ENCODE results near the gene COQ2. TPM values are rescaled to one million over a fixed set of nuclear protein-coding genes. Genes with fewer than 3 reads are reported as not detected.
"Not testable (repeated sequence)": the region's sequence is repeated elsewhere in the genome, so short reads cannot be mapped to it uniquely, and the experiment has no call there.

The COQ2 gene
- total RNA-seq, 1 experiment from 2014 or later, result 23.8 TPM

GRCh38 chr4:83281307-83281706 lies 3.3 kb downstream of the COQ2 start:
- peak; percentile 4 for DNase-seq
- H3F3A ChIP-seq (ENCODE audit: low read length, unreplicated experiment), result no peaks in the 10 kb centered on the region
- no peak overlapping the region for H2AFZ ChIP-seq (ENCODE audit: low read length)
- POLR2A ChIA-PET (ENCODE audit: unreplicated experiment), result no interaction called here
- H3K27me3 ChIP-seq (ENCODE audit: low read length), result no peaks in the 10 kb centered on the region
- BruUV-seq (replicated peaks), result no TSS peak
- ATAC-seq, result no peak
- peaks cover 27% of the 10 kb centered on the region for H3K4me1 ChIP-seq (ENCODE audit: insufficient read depth, low read length)
- CTCF ChIA-PET, result interaction anchor here (0.7 to 1.3 kb wide), 3 partner anchors 76 to 210 kb away, joined by 3 read pairs; no protein-coding TSS in a partner anchor
- TF ChIP-seq CTCF (conservative IDR thresholded peaks at IDR 0.05; ENCODE audit: low read depth, low read length), result no peak
- TF ChIP-seq EZH2phosphoT487 (IDR thresholded peaks at IDR 0.05; ENCODE audit: borderline replicate concordance, low read length), result no peak
- no peak for TF ChIP-seq EZH2 (IDR thresholded peaks at IDR 0.05; ENCODE audit: low read length, unreplicated experiment)
- peak overlapping the region; percentile 44; the same call in 1 of the 2 replicates for H3K4me3 ChIP-seq (ENCODE audit: low read length)
- H3K36me3 ChIP-seq (ENCODE audit: low read depth, low read length), result peaks cover 7% of the 10 kb centered on the region; the same call in 1 of the 2 replicates
- H4K20me1 ChIP-seq (ENCODE audit: low read length), result no peaks in the 10 kb centered on the region
- no peak overlapping the region for H3K9ac ChIP-seq (ENCODE audit: low read length)
- intact Hi-C loops (cut with micrococcal nuclease), result loop anchor here (5.0 kb wide), 1 partner anchor 361 kb away; no protein-coding TSS in a partner anchor
- H3K9me2 ChIP-seq (replicated peaks; ENCODE audit: low read length), result no peaks in the 10 kb centered on the region
- peak overlapping the region; percentile 83 for H3K4me2 ChIP-seq (ENCODE audit: low read length)
- no peaks in the 10 kb centered on the region for H3K9me3 ChIP-seq (ENCODE audit: low read length)
- no peak overlapping the region for H3K27ac ChIP-seq (ENCODE audit: low read length)
- peaks cover 43% of the 10 kb centered on the region for H3K79me2 ChIP-seq (ENCODE audit: low read length)

DNA sequence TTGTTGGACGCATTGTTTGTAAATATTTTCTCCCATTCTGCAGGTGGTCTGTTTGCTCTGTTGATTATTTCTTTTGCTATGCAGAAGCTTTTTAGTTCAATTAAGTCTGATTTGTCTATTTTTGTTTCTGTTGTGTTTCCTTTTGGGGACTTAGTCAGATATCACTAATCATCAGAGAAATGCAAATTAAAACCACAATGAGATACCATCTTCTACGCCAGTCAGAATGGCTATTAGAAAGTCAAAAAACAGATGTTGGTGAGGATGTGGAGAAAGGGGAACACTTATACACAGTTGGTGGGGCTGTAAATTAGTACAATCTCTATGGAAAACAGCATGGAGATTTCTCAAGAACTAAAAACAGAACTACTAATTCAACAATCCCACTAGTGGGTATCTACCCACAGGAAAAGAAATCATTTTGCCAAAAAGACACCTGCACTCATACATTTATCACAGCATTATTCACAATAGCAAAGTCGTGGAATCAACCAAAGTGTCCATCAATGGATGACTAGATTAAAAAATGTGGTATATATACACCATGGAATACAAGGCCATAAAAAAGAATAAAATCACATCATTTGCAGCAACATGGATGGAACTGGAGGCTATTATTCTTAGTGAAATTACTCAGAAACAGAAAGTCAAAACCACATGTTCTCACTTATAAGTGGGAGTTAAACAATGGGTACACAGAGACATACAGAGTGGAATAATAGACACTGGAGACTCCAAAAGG lies 8.1 kb downstream of the COQ2 start:
- Histone ChIP-seq H3K9ac (ENCODE audit: low read length) (no peak overlapping the region), H3K4me2 (ENCODE audit: low read length) (no peak overlapping the region), H3K9me3 (ENCODE audit: low read length) (no peaks in the 10 kb centered on the region), H3K4me1 (ENCODE audit: insufficient read depth, low read length) (peaks cover 2% of the 10 kb centered on the region), H3K9me2 (replicated peaks; ENCODE audit: low read length) (no peaks in the 10 kb centered on the region), H4K20me1 (ENCODE audit: low read length) (no peaks in the 10 kb centered on the region), H3F3A (ENCODE audit: low read length, unreplicated experiment) (no peaks in the 10 kb centered on the region), H3K27ac (ENCODE audit: low read length) (no peak overlapping the region), H3K36me3 (ENCODE audit: low read depth, low read length) (peaks cover 18% of the 10 kb centered on the region; the same call in 1 of the 2 replicates), H3K79me2 (ENCODE audit: low read length) (peaks cover 17% of the 10 kb centered on the region), H3K27me3 (ENCODE audit: low read length) (no peaks in the 10 kb centered on the region), H3K4me3 (ENCODE audit: low read length) (no peak overlapping the region), H2AFZ (ENCODE audit: low read length) (no peak overlapping the region)
- DNase-seq (no peak), ATAC-seq (no peak)
- no TSS peak for BruUV-seq (replicated peaks)
- TF ChIP-seq CTCF (conservative IDR thresholded peaks at IDR 0.05; ENCODE audit: low read depth, low read length) (no peak), EZH2 (IDR thresholded peaks at IDR 0.05; ENCODE audit: low read length, unreplicated experiment) (no peak), EZH2phosphoT487 (IDR thresholded peaks at IDR 0.05; ENCODE audit: borderline replicate concordance, low read length) (no peak)
- CTCF ChIA-PET, result no interaction called here
- intact Hi-C loops (cut with micrococcal nuclease), result no loop called here
- POLR2A ChIA-PET (ENCODE audit: unreplicated experiment), result no interaction called here

DNA sequence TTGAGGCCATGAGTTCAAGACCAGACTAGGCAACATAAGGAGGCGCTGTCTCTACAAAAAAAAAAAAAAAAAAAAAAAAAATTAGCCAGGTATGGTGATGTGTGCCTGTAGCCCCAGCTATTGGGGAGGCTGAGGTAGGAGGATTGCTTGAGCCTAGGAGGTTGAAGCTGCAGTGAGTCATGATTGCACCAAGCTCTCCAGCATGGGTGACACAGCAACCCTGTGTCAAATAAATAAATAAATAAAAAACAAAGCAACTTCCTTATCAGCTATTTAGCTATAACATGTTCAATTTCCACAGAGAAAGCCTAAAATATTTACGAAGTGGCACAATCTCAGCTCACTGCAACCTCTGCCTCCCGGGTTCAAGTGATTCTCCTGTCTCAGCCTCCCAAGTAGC lies 10.7 kb downstream of the COQ2 start:
- H2AFZ ChIP-seq (ENCODE audit: low read length); H3K9me2 ChIP-seq (replicated peaks; ENCODE audit: low read length); ATAC-seq; intact Hi-C loops (cut with micrococcal nuclease); BruUV-seq (replicated peaks); POLR2A ChIA-PET (ENCODE audit: unreplicated experiment); H3K27ac ChIP-seq (ENCODE audit: low read length); DNase-seq; H3K27me3 ChIP-seq (ENCODE audit: low read length); H3K9me3 ChIP-seq (ENCODE audit: low read length); H4K20me1 ChIP-seq (ENCODE audit: low read length); H3F3A ChIP-seq (ENCODE audit: low read length, unreplicated experiment); H3K79me2 ChIP-seq (ENCODE audit: low read length); H3K4me2 ChIP-seq (ENCODE audit: low read length); H3K9ac ChIP-seq (ENCODE audit: low read length); H3K4me3 ChIP-seq (ENCODE audit: low read length); H3K4me1 ChIP-seq (ENCODE audit: insufficient read depth, low read length): not testable (repeated sequence)
- CTCF ChIA-PET, result interaction anchor here (0.7 kb wide), 1 partner anchor 8 kb away, joined by 10 read pairs; no protein-coding TSS in a partner anchor
- peaks cover 27% of the 10 kb centered on the region for H3K36me3 ChIP-seq (ENCODE audit: low read depth, low read length)
